ENCODE measurements around the gene EXOSC9. TPM values are rescaled to one million over a fixed set of nuclear protein-coding genes. Genes with fewer than 3 reads are reported as not detected.

EXOSC9 gene
- total and polyA plus RNA-seq, 10 of the 15 experiments (the other 5 are each of a cell fraction or from before 2014, with no cell fraction given): 49.0 to 131 (median 85.4) TPM

- TF ChIP-seq TAF1 (IDR thresholded peaks at IDR 0.05; ENCODE audit: borderline replicate concordance, low read depth, low read length) (peak; percentile 56; the same call in 1 of the 2 replicates), ETV6 (conservative IDR thresholded peaks at IDR 0.05 in 1 of 2, IDR thresholded peaks at IDR 0.05 in 1 of 2; ENCODE audit: borderline replicate concordance in 1 of 2, low read depth in 1 of 2) (no peak)
Observed at GRCh38 chr4:121823505-121824170, 22.5 kb downstream of the EXOSC9 start, which contains the start of gene CCNA2 (continued).

GRCh38 chr4:121824171-121824527, 23.0 kb downstream of the EXOSC9 start:
- 0 out of 4 replicates have a peak, but pooled peaks of 1 of the 2 experiments have one; percentile 3 for TF ChIP-seq IKZF2 (IDR thresholded peaks at IDR 0.05)
- TF ChIP-seq FOXM1 (IDR thresholded peaks at IDR 0.05; ENCODE audit: low read depth, low read length): no peak
- peak; percentile 39; the same call in 1 of the 2 replicates for TF ChIP-seq RAD51 (IDR thresholded peaks at IDR 0.05)
- no peak; the same call in 1 of the 2 replicates for TF ChIP-seq ATF7 (IDR thresholded peaks at IDR 0.05; ENCODE audit: low read depth)
- TF ChIP-seq NRF1 (conservative IDR thresholded peaks at IDR 0.05; ENCODE audit: low read depth, low read length): no peak
- Histone ChIP-seq H3K36me3 (ENCODE audit: control insufficient read depth in 2 of 2, insufficient read depth in 2 of 2, low read length in 1 of 2) (no peaks in the 10 kb centered on the region), H3K4me3 (peak overlapping the region; percentile 77), H3K4me1 (ENCODE audit: control insufficient read depth, insufficient read depth, low read length) (no peaks in the 10 kb centered on the region), H3K27ac (ENCODE audit: control insufficient read depth, insufficient read depth) (peak overlapping the region; percentile 89), H3K79me2 (ENCODE audit: control insufficient read depth, insufficient read depth, low read length) (peaks cover 39% of the 10 kb centered on the region), H3K9me3 (replicated peaks; ENCODE audit: control insufficient read depth, insufficient read depth, low read length) (no peaks in the 10 kb centered on the region), H4K20me1 (ENCODE audit: control insufficient read depth, insufficient read depth) (no peaks in the 10 kb centered on the region), H2AFZ (ENCODE audit: control insufficient read depth, low read depth, low read length) (peak overlapping the region; percentile 96), H3K4me2 (ENCODE audit: control insufficient read depth, insufficient read depth) (peak overlapping the region; percentile 80; the same call in 1 of the 2 replicates), H3K27me3 (replicated peaks in 1 of 2; ENCODE audit: control insufficient read depth in 2 of 2, insufficient read depth in 2 of 2, low read length in 1 of 2) (no peaks in the 10 kb centered on the region), H3K9ac (ENCODE audit: control insufficient read depth, insufficient read depth, low read length) (peak overlapping the region; percentile 75)
- in situ Hi-C loops (cut with MboI): no loop called here
- ChIA-PET CTCF (interaction anchor here (1.0 to 1.6 kb wide), 8 partner anchors 8 to 127 kb away, joined by 3 to 7 read pairs (median 4); partner anchors contain the start of gene ANXA5), POLR2A (interaction anchor here (0.9 to 3.3 kb wide), 5 partner anchors 15 to 47 kb away, joined by 3 to 16 read pairs (median 7); partner anchors contain the start of genes BBS7 and EXOSC9), SMC1A (ENCODE audit: uncharacterized antibody, unreplicated experiment) (interaction anchor here (0.6 to 1.9 kb wide), 13 partner anchors 10 to 779 kb away, joined by 3 to 12 read pairs (median 3); partner anchors contain the start of genes BBS7 and EXOSC9), RAD21 (ENCODE audit: unreplicated experiment) (interaction anchor here (0.7 to 1.6 kb wide), 8 partner anchors 9 to 361 kb away, joined by 3 to 10 read pairs (median 4); partner anchors contain the start of genes BBS7 and EXOSC9)
- intact Hi-C loops (cut with micrococcal nuclease; ENCODE audit: unreplicated experiment): no loop called here
- DNase-seq (ENCODE audit: low read depth, low spot score): no peak
- ATAC-seq: no peak
- no peak for FAIRE-seq
- WGBS (ENCODE audit: insufficient coverage, insufficient replicate concordance, low lambda C conversion rate, missing lambda C conversion rate): 0% methylated on average over 8 of the region's 8 CpGs
- TSS peak; percentile 97 for BruUV-seq (replicated peaks)

Data from GM12878 (cell line).